Measurements from ENCODE around the gene FOXN3.

- TF ChIP-seq CTCF (conservative IDR thresholded peaks at IDR 0.05; ENCODE audit: low read depth in 2 of 2): no peak
- no peak for TF ChIP-seq REST (IDR thresholded peaks at IDR 0.05; ENCODE audit: unreplicated experiment)
These were observed 30.7 kb downstream of the FOXN3 start for GRCh38 chr14:89386212-89386886.

Data from GM23338 (cell line).